Subcutaneous abdominal adipose tissue (tissue), 5 donors: ENCODE measurements around the gene SLC35F6.
A peak's percentile ranks its signal among the peaks of the same experiment; 100 is the strongest.
"Not testable (repeated sequence)": the region's sequence is repeated elsewhere in the genome, so short reads cannot be mapped to it uniquely, and the experiment has no call there.

ENCODE experiments used
- H3K27ac ChIP-seq: one replicate; pipeline ENCODE4 v1.7.0; 2013; ENCODE audit warnings: low read depth, mild to moderate bottlenecking, inconsistent platforms, low read length, moderate library complexity
- H3K27me3 ChIP-seq, 5 donors: one replicate each; pipeline ENCODE4 v1.7.0; 2013; ENCODE audit warnings: low read length in 5 of 5, inconsistent platforms in 1 of 5; ENCODE audit not compliant: control insufficient read depth in 5 of 5, insufficient read depth in 4 of 5
- H3K36me3 ChIP-seq, 5 donors: one replicate each; pipeline ENCODE4 v1.7.0; 2013; ENCODE audit warnings: low read length in 5 of 5; ENCODE audit not compliant: control insufficient read depth in 5 of 5, insufficient read depth in 5 of 5
- H3K4me1 ChIP-seq, 5 donors: one replicate each; pipeline ENCODE4 v1.7.0; 2013; ENCODE audit warnings: low read length in 5 of 5, mild to moderate bottlenecking in 3 of 5, moderate library complexity in 1 of 5; ENCODE audit not compliant: control insufficient read depth in 5 of 5, insufficient read depth in 5 of 5
- H3K4me3 ChIP-seq, 5 donors: one replicate each; pipeline ENCODE4 v1.7.0; 2013; ENCODE audit warnings: low read length in 5 of 5, low read depth in 1 of 5
- H3K9ac ChIP-seq, 5 donors: one replicate each; pipeline ENCODE4 v1.7.0; 2013; ENCODE audit warnings: low read length in 5 of 5, mild to moderate bottlenecking in 4 of 5, moderate library complexity in 3 of 5
- H3K9me3 ChIP-seq, 5 donors: one replicate each; pipeline ENCODE4 v1.7.0; 2013; ENCODE audit warnings: low read length in 5 of 5; ENCODE audit not compliant: control insufficient read depth in 5 of 5
- donor health status: healthy.
- donor health status: healthy.
- donor health status: healthy.
- donor health status: healthy.
- donor health status: healthy.

The SLC35F6 gene

DNA sequence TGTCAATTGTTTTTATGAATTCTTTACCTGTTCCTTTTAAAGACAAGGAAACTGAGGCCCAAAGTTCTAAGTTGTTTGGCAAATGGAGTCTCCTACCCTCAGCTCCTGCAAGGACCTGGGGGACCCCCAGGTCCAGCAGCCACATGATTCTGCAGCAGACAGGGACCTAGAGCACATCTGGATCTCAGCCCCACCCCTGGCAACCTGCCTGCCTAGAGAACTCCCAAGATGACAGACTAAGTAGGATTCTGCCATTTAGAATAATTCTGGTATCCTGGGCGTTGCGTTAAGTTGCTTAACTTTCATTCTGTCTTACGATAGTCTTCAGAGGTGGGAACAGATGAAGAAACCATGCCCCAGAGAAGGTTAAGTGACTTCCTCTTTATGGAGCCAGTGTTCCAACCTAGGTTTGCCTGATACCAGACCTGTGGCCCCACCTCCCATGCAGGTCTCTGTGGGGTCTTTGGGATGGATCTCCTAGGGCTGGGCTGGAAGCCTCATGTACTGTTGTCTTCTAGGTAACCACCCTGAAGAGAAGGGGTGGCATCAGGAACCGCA, 16.2 kb downstream of the SLC35F6 start:
- Histone ChIP-seq H3K9ac (peak overlapping the region in 1 of 5 donors; percentile 2), H3K4me3 (no peak overlapping the region), H3K27me3 (no peaks in the 10 kb centered on the region), H3K27ac (peak overlapping the region; percentile 10), H3K36me3 (peaks cover 0 to 62% (median 53%) of the 10 kb centered on the region in 5 donors), H3K4me1 (peaks cover 0 to 13% (median 11%) of the 10 kb centered on the region in 5 donors), H3K9me3 (no peaks in the 10 kb centered on the region)

- H3K27ac ChIP-seq, result no peak overlapping the region
- no peak overlapping the region for H3K4me3 ChIP-seq
- H3K9ac ChIP-seq, result no peak overlapping the region
Measured at GRCh38 chr2:26782876-26783704, 19.0 kb downstream of the SLC35F6 start.

DNA sequence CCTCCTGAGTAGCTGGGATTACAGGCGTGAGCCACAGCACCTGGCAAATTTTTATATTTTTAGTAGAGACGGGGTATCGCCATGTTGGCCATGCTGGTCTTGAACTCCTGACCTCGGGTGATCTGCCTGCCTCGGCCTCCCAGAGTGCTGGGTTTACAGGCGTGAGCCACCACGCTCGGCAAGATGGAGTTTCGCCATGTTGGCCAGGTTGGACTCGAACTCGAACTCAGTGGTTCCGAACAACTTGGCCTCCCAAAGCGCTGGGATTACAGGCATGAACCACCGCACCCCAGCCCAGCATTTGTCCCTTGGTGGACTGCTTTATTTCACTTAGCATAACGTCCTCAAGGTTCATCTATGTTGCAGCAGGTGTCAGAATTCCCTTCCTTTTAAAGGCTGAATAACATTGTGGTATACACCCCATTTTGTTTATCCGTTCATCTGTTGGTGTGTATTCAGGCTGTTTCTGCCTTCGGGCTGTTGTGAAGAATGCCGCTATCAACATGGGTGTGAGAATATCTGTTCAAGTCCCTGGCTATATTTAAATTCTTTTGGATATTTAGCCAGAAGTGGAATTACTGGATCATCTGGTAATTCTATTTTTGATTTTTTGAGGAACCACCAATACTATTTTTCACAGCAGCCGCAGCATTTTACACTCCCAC, 20.6 kb downstream of the SLC35F6 start:
- H3K4me1 ChIP-seq, result peaks cover 0 to 26% (median 23%) of the 10 kb centered on the region in 5 donors
- H3K4me3 ChIP-seq, result peak overlapping the region in 1 of 5 donors; percentile 59
- no peak overlapping the region for H3K27ac ChIP-seq
- no peaks in the 10 kb centered on the region for H3K9me3 ChIP-seq
- H3K9ac ChIP-seq, result no peak overlapping the region
- peaks cover 0 to 19% (median 13%) of the 10 kb centered on the region in 5 donors for H3K36me3 ChIP-seq
- H3K27me3 ChIP-seq, result peaks cover 0 to 4% (median 3%) of the 10 kb centered on the region in 5 donors

More at GRCh38 chr2:26782876-26783704, 19.0 kb downstream of the SLC35F6 start:
- Histone ChIP-seq H3K9me3 (no peaks in the 10 kb centered on the region), H3K27me3 (peaks cover 0 to 4% (median 0%) of the 10 kb centered on the region in 5 donors), H3K36me3 (peaks cover 0 to 34% (median 26%) of the 10 kb centered on the region in 5 donors), H3K4me1 (peaks cover 0 to 26% (median 23%) of the 10 kb centered on the region in 5 donors)

DNA sequence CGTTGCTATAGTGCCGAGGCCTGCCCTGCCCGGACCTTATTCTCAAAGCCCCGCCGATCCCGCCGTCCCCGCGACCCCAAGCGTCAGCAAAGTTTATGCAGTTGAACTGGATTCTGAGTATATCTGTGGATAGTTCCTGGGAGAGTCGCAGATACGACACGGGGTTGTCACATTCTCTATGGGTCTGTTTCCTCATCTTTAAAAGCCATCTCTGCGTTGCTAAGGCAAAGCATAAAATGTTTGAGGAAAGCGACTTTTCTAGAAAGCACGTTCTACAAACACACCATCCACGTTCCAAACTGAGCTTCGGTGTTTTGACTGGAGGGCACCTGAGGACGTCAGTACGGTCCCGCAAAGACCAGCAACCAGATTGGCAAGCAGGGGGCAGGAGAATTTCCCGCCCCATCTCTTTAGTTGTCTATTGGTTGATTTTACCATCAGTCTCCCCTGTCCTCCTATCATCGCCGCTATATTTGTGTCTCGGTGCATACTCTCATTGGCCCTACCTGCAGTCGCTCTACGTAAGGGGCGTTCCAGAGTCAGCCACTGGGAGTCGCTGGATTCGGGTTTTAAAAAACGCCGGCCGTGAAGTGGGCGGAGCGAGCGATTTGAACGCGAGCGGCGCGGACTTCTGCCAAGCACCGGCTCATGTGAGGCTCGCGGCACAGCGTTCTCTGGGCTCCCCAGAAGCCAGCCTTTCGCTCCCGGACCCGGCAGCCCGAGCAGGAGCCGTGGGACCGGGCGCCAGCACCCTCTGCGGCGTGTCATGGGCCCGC, 21.5 kb downstream of the SLC35F6 start, which contains the start of gene CENPA:
TSS of gene CENPA (plus strand) at position 626 of the 776 bp plus-strand sequence. CDS start at position 767, 141 bp downstream.
- H3K4me3 ChIP-seq, result peak within 1 kb of the TSS; percentile 59 to 85 (median 72)
- peaks cover 0 to 21% (median 18%) of the 10 kb centered on the region in 5 donors for H3K4me1 ChIP-seq
- peak within 1 kb of the TSS; percentile 22 to 68 (median 48) for H3K9ac ChIP-seq
- H3K36me3 ChIP-seq, result peaks cover 0 to 9% (median 4%) of the 10 kb centered on the region in 5 donors
- H3K9me3 ChIP-seq, result peaks cover 0 to 2% (median 0%) of the 10 kb centered on the region in 5 donors
- no peak within 1 kb of the TSS for H3K27ac ChIP-seq
- H3K27me3 ChIP-seq, result peaks cover 0 to 4% (median 3%) of the 10 kb centered on the region in 5 donors

- Histone ChIP-seq H3K27me3 (peaks cover 0 to 4% (median 3%) of the 10 kb centered on the region in 5 donors), H3K27ac (no peak overlapping the region), H3K36me3 (peaks cover 0 to 2% (median 0%) of the 10 kb centered on the region in 5 donors), H3K9me3 (peaks cover 0 to 5% (median 2%) of the 10 kb centered on the region in 5 donors), H3K4me3 (peak overlapping the region; percentile 47 to 72 (median 59)), H3K4me1 (peaks cover 0 to 20% (median 15%) of the 10 kb centered on the region in 5 donors), H3K9ac (peak overlapping the region in 4 of 5 donors; percentile 22 to 68 (median 50))
Measured at GRCh38 chr2:26786207-26787028, 22.3 kb downstream of the SLC35F6 start.

- Histone ChIP-seq H3K27me3 (peaks cover 0 to 3% (median 0%) of the 10 kb centered on the region in 5 donors), H3K27ac (no peak overlapping the region), H3K4me1 (no peaks in the 10 kb centered on the region), H3K36me3 (no peaks in the 10 kb centered on the region), H3K4me3 (no peak overlapping the region), H3K9me3 (peaks cover 0 to 7% (median 3%) of the 10 kb centered on the region in 5 donors), H3K9ac (no peak overlapping the region)
Measured at GRCh38 chr2:26792720-26793119, 28.6 kb downstream of the SLC35F6 start.

GRCh38 chr2:26793518-26793917, 29.4 kb downstream of the SLC35F6 start:
- Histone ChIP-seq H3K27me3 (peaks cover 0 to 3% (median 0%) of the 10 kb centered on the region in 5 donors), H3K9ac (no peak overlapping the region), H3K36me3 (no peaks in the 10 kb centered on the region), H3K27ac (no peak overlapping the region), H3K4me1 (no peaks in the 10 kb centered on the region), H3K9me3 (peaks cover 0 to 7% (median 3%) of the 10 kb centered on the region in 5 donors), H3K4me3 (no peak overlapping the region)

DNA sequence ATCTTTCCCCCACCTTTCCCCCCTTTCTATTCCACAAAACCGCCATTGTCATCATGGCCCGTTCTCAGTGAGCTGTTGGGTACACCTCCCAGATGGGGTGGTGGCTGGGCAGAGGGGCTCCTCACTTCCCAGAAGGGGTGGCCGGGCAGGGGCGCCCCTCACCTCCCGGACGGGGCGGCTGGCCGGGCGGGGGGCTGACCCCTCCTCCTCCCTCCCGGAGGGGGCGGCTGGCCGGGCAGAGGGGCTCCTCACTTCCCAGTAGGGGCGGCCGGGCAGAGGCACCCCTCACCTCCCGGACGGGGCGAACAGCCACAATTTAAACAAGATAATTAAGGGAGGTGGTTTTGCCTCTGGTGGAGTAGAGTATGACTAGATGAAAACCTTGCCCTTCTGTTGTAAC, 31.1 kb downstream of the SLC35F6 start:
- H3K9me3 ChIP-seq, H3K4me1 ChIP-seq, H3K27ac ChIP-seq, H3K4me3 ChIP-seq, H3K27me3 ChIP-seq, H3K36me3 ChIP-seq, H3K9ac ChIP-seq: not testable (repeated sequence)

- Histone ChIP-seq H3K4me1 (peaks cover 0 to 4% (median 0%) of the 10 kb centered on the region in 5 donors), H3K4me3 (no peak overlapping the region), H3K9me3 (no peaks in the 10 kb centered on the region), H3K36me3 (no peaks in the 10 kb centered on the region), H3K27ac (no peak overlapping the region), H3K9ac (no peak overlapping the region), H3K27me3 (peaks cover 0 to 3% (median 0%) of the 10 kb centered on the region in 5 donors)
Measured at GRCh38 chr2:26801328-26801727, 37.2 kb downstream of the SLC35F6 start.
